ENCODE data around the gene AUP1. TPM values are rescaled to one million over a fixed set of nuclear protein-coding genes. Genes with fewer than 3 reads are reported as not detected.
A peak's percentile ranks its signal among the peaks of the same experiment; 100 is the strongest.

The AUP1 gene
- total and polyA plus RNA-seq, 2 experiments from 2014 or later = 98.7 to 105 TPM

GRCh38 chr2:74512744-74513604, 16.5 kb downstream of the AUP1 start:
- Mint-ChIP-seq H3K27ac (no peak overlapping the region), H3K9me3 (peaks cover 24% of the 10 kb centered on the region), H3K4me1 (peaks cover 18% of the 10 kb centered on the region), H3K4me3 (peak overlapping the region; percentile 64), H3K27me3 (ENCODE audit: insufficient read depth, low read depth, poor library complexity) (peaks cover 94% of the 10 kb centered on the region), H3K36me3 (ENCODE audit: low read depth) (peaks cover 8% of the 10 kb centered on the region)
- Histone ChIP-seq H3K4me1 (ENCODE audit: insufficient read depth) (peaks cover 21% of the 10 kb centered on the region; the same call in 1 of the 2 replicates), H3K9me2 (ENCODE audit: insufficient read depth) (peaks cover 7% of the 10 kb centered on the region), H3K79me2 (replicated peaks; ENCODE audit: insufficient read depth) (no peaks in the 10 kb centered on the region), H3K27me3 (ENCODE audit: insufficient read depth) (peaks cover 100% of the 10 kb centered on the region), H2AFZ (no peak overlapping the region; the same call in 1 of the 2 replicates), H3K27ac (ENCODE audit: low read depth) (no peak overlapping the region), H3F3A (replicated peaks; ENCODE audit: low read depth) (peaks cover 5% of the 10 kb centered on the region; the same call in 1 of the 2 replicates), H3K4me2 (peak overlapping the region; percentile 80), H3K4me3 (peak overlapping the region; percentile 57), H4K20me1 (replicated peaks; ENCODE audit: insufficient read depth) (no peaks in the 10 kb centered on the region; the same call in 1 of the 2 replicates), H3K36me3 (ENCODE audit: insufficient read depth) (no peaks in the 10 kb centered on the region)
- TF ChIP-seq EZH2phosphoT487 (IDR thresholded peaks at IDR 0.05; ENCODE audit: unreplicated experiment) (no peak), CTCF (conservative IDR thresholded peaks at IDR 0.05; ENCODE audit: low read depth in 2 of 2) (no peak), ZNF331 (CRISPR knock-in tag; IDR thresholded peaks at IDR 0.05; ENCODE audit: low read depth) (no peak), POLR2AphosphoS5 (IDR thresholded peaks at IDR 0.05; ENCODE audit: low read depth) (no peak), EZH2 (IDR thresholded peaks at IDR 0.05; ENCODE audit: low read depth, unreplicated experiment) (peak; percentile 92)
- DNase-seq (ENCODE audit: low spot score) (peak; percentile 44), ATAC-seq (peak; percentile 3; the same call in 2 of the 3 replicates)

- Histone ChIP-seq H2AFZ (no peak overlapping the region), H3K27me3 (ENCODE audit: insufficient read depth) (peaks cover 92% of the 10 kb centered on the region), H4K20me1 (replicated peaks; ENCODE audit: insufficient read depth) (no peaks in the 10 kb centered on the region), H3K79me2 (replicated peaks; ENCODE audit: insufficient read depth) (peaks cover 5% of the 10 kb centered on the region), H3F3A (replicated peaks; ENCODE audit: low read depth) (no peaks in the 10 kb centered on the region), H3K4me2 (no peak overlapping the region), H3K36me3 (ENCODE audit: insufficient read depth) (no peaks in the 10 kb centered on the region), H3K4me3 (no peak overlapping the region), H3K4me1 (ENCODE audit: insufficient read depth) (peaks cover 26% of the 10 kb centered on the region), H3K9me2 (ENCODE audit: insufficient read depth) (no peaks in the 10 kb centered on the region), H3K27ac (ENCODE audit: low read depth) (no peak overlapping the region)
- TF ChIP-seq NANOG (IDR thresholded peaks at IDR 0.05; ENCODE audit: borderline replicate concordance) = no peak
- no peak for TF ChIP-seq CREB1 (CRISPR knock-in tag; IDR thresholded peaks at IDR 0.05; ENCODE audit: low read depth)
- TF ChIP-seq EZH2 (IDR thresholded peaks at IDR 0.05; ENCODE audit: low read depth, unreplicated experiment) = peak; percentile 38
- TF ChIP-seq ETS1 (IDR thresholded peaks at IDR 0.05) = no peak
- Mint-ChIP-seq H3K4me3 (no peak overlapping the region), H3K27me3 (ENCODE audit: insufficient read depth, low read depth, poor library complexity) (peaks cover 92% of the 10 kb centered on the region), H3K27ac (no peak overlapping the region), H3K4me1 (peaks cover 25% of the 10 kb centered on the region), H3K36me3 (ENCODE audit: low read depth) (peaks cover 9% of the 10 kb centered on the region; the same call in 2 of the 3 replicates), H3K9me3 (peaks cover 15% of the 10 kb centered on the region)
- DNase-seq (ENCODE audit: low spot score) (no peak), ATAC-seq (no peak)
Measured at GRCh38 chr2:74511104-74511989, 18.2 kb downstream of the AUP1 start.
